HG03045 (cell line): ENCODE measurements around the gene ZIC5.

Experiments
- ATAC-seq: cut with Tn5 transposase; IDR thresholded peaks from one replicate; pipeline ENCODE4 v1.9.1; 2021; ENCODE audit warnings: mild to moderate bottlenecking, moderate library complexity; ENCODE audit not compliant: unreplicated experiment

Gene ZIC5

DNA sequence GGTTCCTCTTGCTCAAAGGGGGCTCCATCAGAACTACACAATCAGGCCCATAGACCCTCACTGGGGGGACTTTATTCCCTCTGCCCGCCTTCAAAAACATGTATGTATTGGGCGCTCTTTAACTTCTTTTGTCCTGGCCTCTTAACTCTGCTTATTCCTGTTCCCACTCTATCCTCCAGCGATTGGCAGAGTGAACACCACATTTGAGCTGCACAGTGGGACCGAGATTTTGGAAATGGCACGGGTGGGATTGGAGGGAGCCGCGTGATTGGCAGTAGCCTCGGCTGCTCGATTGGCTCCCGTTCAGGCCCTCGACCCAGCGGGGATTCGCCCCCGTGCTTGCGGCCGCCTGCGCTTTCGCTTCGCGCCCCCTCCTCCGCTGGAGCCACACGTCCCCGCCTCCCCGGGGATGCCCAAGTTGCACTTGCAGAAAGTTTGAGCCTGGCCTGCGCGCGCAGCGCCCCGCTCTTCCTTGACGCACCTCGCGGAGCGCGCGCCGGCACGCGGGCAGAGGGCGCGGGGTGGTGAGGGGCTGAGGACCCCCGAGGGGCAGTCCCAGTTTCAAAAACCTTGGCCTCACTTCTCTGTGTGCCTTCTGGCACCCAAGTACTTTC is at the start of gene ZIC5:
ZIC5 (minus strand) TSS at position 192 of the 614 bp plus-strand sequence; CDS start at position 28, 164 bp downstream.
- ATAC-seq = no peak

DNA sequence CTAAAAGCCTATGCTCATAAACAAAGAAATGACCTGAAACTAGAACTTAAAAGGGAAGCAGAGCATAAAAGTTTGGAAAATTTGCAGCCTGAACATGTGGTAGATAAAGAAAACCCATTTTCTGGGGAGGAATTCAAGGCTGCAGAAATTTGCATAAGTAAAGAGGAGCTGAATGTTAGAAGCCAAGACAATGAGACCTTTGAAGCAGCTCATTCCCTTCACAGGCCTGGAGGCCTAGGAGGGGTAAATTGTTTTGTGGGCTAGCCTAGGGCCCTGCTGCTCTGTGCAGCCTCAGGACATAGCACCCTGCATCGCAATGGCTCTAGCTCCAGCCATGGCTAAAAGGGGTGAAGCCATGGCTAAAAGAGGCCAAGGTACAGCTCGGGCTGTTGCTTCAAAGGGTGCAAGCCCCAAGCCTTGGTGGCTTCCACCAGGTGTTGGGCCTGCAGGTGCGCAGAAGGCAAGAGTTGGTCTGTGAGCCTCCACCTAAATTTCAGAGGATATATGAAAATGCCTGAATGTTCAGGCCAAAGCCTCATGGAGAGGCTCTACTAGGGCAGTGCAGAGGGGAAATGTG is 48.3 kb upstream of the ZIC5 start:
- no peak for ATAC-seq

DNA sequence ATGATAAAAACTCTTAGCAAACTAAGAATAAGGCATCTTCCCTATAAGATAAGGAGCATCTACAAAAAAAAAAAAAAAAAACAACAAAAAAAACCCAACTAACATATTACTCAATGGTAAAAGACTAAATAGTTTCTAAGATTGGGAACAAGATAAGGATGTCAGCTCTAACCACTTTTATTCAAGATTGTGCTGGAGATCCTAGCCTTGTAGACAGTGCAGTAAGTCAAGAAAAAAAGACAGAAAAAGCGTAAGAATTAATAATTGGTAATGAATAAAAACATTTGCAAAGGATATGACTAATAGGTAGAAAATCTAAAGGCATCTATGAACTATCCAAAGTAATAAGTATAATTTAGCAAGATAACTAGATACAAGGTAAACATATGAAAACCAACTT is 43.1 kb upstream of the ZIC5 start:
- ATAC-seq = no peak

DNA sequence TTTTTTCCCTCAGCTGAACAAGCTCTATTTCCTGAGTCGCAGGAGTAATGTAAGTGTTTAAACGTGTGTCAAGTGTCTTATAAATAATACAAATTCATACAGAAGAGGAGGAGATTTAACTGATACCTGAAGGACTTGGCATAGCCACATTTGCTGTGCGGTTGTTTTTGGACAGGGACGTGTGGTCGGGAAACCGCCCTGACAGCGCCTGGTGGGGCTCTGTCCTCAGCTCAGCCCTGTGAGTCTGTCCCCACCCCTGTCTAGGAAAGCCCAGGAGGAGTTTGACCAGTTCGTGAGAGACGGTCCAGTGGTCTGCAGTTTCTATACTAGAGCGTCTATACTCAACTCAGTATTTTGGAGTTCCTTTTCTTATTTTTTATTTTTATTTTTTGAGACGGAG is 26.7 kb upstream of the ZIC5 start:
- no peak for ATAC-seq

DNA sequence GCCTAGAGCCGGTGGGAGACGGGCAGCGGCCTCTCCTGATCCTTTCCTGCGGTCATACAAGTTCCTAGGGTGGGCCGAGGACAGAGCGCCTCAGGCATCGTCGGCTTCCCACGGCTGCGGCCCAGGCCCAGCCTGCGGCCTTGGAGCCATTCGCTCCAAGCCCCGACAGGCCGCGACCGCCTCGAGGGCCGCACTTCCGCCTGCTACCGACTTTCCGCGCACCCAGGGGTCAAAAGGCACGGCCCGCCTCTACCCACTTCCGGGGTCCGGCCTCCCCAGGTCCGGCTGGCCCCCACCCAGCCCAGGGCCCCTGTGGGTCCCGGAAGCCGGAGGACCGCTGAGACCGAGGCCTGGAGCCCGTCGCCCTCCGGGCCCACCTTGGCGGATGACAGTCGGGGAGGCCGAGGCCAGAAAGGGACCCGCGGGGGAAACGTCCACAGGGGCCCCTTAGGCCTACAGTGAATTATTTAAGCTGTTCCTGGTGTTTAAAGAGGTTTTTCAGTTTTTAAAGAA is 26.2 kb upstream of the ZIC5 start:
- no peak for ATAC-seq

DNA sequence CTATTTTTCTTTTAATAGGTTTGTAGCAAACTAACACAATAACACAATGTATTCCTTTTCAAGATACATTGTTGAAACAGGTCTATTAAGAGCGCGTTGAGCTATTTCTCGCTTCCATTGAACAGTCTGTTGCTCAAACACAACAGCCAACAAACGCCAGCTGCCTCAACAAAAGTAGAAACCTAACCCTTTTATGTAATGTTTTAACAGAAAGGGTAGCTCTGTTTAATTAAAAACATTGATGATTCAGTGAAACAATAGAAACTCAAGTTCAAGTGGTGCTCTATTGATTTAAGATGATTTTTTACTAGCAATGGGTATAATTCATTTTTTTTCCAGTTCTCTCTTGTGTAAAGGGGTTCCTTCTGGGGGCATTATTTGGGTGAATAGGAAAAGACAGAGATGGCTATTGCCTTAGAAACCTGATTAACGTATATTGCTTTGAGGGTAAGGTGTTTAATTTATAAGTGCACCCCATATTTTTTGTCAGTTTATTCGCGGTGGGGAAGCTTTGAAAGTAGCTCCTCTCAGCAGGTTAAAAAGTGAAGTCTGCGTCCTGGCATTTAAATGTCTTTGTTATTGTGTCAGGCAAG is 24.9 kb upstream of the ZIC5 start:
- ATAC-seq = no peak

DNA sequence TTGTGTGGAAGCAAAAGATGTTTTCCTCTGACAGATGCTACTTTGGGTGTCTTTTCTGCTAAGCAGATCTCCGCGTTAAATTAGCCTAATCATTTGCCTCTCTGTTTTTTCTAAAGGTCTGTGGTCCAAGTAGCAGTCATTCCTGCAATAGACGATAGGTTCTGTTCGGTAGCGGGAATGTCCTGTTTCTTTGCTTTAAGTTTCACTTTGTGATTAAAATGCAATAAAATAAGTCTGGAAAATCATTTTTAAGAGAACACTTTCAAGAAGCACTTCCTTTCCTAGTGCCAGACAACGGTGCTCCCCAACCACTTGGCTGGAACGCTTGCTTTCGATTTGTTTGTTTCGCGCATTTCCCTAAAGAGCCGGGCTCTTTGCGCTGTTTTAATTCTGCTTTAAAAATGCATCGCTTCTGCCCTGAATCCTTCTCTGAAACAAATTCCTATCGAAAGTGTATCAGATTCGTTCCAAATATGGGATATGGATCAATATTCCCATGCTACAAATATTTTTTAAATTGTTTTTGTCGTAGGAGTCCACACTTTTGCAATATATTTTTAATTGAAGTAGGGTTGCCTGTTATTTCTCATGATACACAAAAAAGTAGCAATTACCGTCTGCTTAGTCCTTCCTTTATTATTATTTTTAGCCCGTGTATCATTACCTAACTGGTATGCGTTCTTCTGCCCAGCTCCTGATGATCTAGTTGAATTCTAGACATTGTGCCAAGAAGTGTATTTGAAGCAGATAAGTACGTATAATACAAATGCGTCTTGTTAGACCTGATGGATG is 24.2 kb upstream of the ZIC5 start:
- no peak for ATAC-seq

DNA sequence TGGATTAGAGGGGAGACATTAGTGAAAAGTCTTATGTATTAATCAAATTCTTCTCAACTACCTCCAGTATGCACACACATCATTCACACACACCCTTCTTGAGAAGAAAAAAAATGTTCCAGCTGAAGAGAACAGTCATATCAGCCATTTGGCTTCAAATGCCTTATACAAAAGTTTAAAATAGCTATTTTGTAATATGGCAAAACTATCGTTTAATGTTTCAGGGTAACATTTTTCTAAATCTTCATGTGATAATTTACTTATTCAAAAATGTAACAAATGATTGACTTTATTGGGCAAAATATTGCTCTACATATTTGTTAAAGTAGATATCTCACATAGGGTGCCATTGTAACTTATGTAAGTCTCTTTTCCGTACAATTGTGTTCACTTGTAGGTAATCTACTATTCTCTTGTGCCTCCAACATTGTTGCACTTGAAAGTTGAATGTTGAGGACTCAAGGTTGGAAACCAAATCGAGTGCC is 23.6 kb upstream of the ZIC5 start:
- no peak for ATAC-seq

DNA sequence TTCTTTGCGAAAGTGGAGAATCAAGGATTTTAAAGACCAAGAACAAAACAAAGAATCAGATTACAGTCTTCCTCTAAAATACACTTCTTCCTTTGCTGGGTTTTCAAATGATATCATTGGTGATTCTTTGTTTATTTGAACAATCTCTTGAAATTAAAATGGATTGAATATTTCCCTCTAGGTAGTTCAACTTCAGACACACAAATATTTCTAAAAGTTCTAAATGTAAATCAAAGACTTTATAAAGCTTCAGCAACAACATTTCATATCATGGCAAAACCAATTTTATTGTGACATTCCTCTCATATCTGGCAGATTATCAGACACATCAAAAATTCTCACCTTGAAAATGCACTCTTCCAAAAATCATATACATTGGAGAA is 23.1 kb upstream of the ZIC5 start:
- no peak for ATAC-seq

DNA sequence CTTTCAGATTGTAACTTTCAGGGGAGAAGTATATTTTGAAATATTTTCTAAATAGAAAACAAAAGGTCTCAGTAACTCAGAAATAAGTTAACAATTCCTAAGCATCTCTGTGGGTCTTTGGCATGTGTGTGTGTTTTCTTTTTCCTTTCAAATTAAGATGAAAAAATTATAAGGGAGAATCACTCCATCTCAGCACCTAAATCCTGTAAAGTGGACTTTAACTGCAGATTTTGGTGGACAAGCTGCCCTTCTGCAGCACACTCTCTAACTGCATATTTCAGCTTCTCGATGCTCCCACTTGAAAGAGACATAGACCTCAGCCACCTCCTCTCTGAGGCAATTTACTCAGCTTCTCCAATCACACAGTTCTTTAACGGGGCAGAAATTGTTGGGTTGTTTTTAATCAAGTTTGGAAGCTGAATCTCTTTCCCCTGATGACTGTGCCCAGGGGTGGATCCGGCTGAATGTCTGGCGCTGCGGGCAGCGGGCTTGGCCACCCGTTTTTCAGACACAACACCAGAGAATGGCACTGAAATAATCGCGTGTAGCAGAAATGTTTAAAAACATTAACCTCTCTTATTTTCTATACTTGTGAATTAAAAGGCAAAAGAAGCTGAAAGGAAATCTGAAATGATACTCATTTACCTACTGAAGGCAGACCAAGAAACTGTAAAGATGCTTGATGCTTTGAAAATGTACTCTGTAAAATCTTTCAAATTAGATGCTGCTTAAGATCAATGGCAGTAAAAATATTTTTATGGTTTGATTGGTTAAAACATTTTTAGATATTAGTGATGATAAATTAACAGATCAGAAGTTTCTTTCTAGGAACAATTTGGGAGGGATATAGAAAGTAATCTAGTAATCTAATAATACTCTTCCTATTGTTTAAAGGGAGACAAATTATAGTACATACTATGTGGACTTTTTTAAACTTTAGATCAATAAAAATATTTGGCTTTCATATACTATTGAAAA is 22.4 kb upstream of the ZIC5 start:
- no peak for ATAC-seq

DNA sequence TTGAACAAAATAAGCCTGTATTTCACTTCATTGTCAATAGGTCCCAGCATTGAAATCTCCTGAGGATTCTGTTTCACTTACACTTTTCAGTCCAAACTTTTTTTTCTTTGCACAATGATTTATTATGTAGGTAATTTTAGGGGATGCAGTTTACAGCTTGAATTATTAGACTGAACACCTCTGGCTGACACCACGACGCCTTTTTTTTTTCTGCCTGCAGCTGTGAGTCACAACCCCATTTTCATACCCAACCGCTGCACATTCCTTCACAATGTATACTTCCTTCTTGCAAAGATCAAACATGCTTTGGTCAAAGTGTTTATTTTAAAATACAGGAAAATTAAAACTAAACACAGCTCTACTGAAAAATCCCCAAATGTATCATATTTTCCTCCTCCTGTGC is 21.4 kb upstream of the ZIC5 start:
- ATAC-seq = no peak

DNA sequence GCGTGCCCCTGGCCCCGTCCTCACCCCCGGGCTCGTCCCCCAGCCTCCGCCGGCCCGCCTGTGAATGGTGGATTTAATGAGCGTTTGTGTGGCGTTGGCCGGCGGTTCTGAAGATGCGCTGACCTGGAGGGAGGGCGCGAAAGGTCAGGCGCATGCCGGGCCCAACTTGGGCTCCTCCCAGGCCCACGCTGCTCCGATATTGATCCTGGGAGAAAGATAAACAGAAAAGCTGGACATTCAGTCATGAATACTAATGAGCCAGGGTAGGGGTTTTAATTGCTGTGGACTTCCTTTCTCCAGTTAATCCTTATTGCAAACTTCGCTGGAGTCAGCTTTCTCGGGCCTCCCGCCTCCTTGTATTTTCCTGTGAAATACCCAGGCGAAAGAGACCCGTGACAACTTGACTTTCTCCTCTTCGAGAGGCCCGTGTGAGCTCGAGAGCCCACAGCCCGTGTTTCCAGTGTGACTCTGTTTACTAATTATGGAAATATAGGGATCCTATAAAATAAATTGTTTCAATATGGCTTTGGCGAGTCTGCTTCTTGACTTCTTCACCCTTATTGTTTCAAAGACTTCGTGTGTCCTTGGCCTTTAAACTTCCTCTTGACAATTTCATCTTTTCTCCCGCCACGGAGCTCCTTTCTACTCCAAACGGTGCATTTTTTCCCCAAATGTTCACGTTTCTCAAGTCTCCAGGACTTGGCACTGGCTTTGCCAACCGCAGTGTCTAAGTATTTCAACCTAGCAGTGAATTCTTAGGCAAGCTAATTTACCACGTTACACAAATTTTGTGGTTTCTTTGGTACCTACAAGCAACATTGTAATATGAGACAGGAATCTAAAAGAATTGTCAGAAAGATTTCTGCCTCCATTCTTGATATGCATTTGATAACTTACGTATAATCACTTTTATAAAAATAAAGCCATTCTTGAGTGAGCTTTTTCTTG is 20.5 kb upstream of the ZIC5 start:
- ATAC-seq = no peak

DNA sequence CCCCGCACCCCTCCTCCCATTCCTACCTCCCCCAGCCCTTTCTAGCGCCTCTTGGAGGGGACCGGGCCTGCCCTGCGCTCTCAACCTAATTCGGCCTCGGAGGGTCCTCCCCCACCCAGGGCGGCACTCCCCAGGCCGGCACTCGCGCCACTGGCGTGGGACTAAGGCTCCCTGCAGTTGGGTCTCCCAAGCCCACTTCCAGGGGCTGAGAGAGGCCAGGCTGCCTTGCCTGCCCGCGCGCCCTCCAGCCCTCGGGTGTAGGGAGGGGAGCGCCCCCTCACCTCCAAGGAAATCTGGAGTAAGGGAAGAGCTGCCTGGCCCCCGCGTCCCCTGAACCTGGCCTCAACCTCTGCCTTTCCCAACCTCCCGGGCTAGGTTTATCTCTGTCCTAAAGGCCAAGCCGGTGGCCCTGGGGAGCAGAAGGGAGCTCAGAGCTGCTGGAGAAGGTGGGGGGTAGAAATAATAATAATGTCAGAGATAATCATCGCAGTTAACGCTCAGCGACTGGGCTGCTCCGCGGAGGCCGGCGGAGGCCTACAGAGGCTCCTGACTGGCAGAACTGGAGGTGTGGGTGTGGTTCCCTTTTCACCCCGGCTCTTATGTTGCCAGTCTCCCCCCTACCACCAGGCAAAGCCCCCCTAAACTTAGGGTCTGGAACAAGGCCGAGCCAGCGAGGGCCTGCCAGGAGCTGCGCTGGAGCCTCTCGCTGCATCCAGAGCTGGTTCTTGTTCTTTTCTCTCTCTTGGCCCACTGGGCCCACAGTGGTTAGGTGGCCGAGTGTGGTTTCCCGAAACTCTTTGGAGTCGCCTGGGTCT is 19.7 kb upstream of the ZIC5 start:
- ATAC-seq = no peak

DNA sequence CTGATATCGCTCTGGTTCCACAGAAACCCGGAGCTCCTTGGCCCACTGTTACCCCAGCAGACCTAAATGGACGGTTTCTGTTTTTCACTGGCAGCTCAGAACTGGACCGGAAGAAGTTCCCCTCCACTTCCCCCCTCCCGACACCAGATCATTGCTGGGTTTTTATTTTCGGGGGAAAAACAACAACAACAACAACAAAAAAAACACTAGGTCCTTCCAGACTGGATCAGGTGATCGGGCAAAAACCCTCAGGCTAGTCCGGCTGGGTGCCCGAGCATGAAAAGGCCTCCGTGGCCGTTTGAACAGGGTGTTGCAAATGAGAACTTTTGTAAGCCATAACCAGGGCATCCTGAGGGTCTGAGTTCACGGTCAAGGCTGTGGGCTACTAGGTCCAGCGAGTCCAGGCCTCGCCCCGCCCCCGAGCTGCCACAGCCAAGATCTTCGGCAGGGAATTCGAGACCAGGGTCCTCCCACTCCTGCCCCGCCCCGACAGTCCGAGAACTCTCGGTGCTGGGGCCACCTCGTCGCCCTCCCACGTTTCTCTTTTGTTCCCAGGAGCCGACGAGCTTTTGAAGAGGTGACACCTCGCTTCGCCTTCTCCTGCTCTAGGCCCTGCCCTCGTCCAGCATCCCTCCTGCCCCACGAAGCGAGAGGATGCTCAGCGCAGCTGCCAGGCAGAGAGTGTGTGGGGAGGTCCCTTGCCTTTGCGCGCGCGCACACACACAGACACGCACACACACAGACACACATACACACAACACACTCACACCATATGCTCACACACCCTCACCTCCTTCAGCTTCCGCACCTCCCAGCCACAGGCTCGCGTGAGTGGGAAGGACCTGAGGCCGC is 18.8 kb upstream of the ZIC5 start:
- ATAC-seq = no peak

DNA sequence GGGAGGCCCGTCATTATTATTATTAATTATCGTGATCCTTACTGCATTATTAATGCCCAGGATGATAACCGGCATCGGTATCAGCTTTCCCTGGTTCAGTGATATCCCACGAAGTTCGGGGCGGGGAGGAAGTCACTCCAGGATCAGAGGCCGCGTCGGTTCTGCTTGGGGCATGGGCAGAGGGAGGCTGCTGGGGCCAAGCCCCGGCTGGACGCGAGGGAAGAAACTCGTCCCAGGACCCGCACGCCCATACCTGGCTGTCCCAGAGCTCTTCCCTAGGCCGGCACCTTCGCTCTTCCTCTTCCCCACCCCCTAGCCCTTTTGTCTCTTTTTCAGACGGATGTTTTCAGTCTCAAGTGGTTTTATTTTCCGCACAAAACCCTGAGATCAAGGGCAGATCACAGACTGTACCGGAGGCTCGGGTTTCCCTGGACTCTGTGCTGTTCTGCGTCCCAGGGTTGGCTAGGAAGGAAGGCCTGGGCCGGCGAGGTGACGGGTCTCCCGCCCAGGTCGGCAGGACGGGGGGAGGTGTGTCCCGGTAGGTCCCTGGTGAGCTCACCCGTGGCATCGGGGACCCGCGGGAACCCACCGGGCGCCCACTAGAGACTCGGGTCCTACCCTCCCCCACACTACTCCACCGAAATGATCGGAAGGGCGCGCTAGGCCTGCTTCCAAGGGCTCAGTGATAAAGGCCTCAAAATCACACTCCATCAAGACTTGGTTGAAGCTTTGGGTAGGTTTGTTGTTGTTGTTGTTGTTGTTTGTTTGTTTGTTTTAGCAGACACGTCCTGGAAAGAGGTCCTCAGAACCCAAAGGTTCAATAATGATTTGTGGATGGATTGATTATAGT is 17.9 kb upstream of the ZIC5 start:
- ATAC-seq = no peak

DNA sequence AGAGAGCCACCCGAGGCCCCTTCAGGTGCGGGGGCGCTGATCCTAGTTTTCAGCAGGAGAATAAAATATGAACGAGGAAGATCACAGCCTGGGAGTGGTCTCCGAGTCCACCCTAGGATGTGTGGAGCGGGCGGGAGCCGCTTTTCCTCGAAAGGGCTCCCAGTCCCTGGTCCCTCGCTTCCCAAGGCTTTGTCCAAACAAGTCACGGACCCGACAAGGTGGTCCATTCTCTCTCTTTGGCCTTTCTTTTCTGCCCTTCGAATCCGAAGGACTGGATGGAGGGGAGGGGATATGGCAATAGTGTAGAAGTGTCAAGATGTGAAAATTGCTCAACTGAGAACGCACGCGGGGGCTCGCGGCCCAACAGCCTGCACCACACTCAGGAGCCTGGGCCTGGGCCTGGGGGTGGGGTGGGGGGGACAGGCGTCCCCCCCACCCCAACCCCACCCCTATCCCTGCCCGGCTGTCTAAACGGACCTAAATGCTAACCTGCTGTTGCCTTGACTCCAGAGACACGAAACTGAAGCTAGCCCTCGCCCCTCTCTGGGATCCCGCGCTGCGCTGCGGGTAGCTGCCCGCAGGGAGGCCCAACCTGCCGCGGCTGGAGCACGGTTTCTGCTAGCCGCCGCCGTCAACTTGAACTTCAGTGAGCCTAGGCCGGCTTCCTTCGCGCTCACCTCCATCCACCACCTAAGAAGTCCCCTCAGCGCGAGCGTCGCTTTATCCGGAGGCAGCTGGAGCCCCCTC is 17.1 kb upstream of the ZIC5 start:
- ATAC-seq = no peak
